RWPE2 (cell line): Measurements from ENCODE around the gene LIMS1.

ENCODE experiments used
- ATAC-seq: fragments of 200-7000 bp; cut with Tn5 transposase; 3 replicates; pipeline ENCODE4 v1.9.1; 2021; ENCODE audit warnings: low read depth
- DNase-seq: peaks from one replicate; pipeline ENCODE4 v3.0.0-alpha.2; 2020; ENCODE audit warnings: low spot score
- H3K27ac ChIP-seq: fragments of 450-650 bp; 2 replicates; pipeline ENCODE4 v1.5.1; 2017; ENCODE audit warnings: mild to moderate bottlenecking; ENCODE audit not compliant: poor library complexity, severe bottlenecking
- H3K27me3 ChIP-seq: fragments of 250-450 bp; sonication (Bioruptor Pico); 2 replicates; pipeline ENCODE4 v1.5.1; 2021; ENCODE audit warnings: mild to moderate bottlenecking, moderate library complexity; ENCODE audit not compliant: insufficient read depth, poor library complexity, severe bottlenecking
- H3K36me3 ChIP-seq: fragments of 250-450 bp; sonication (Bioruptor Pico); 2 replicates; pipeline ENCODE4 v1.5.1; 2020; ENCODE audit warnings: low read depth, mild to moderate bottlenecking, moderate library complexity
- H3K4me1 ChIP-seq: fragments of 250-450 bp; sonication (Bioruptor Pico); 2 replicates; pipeline ENCODE4 v1.5.1; 2021; ENCODE audit warnings: mild to moderate bottlenecking, moderate library complexity; ENCODE audit not compliant: insufficient read depth, poor library complexity, severe bottlenecking
- H3K4me3 ChIP-seq: fragments of 250-450 bp; sonication (Bioruptor Pico); 2 replicates; pipeline ENCODE4 v1.5.1; 2021; ENCODE audit warnings: mild to moderate bottlenecking, moderate library complexity; ENCODE audit not compliant: severe bottlenecking
- H3K9me3 ChIP-seq: fragments of 250-450 bp; sonication (Bioruptor Pico); 2 replicates; pipeline ENCODE4 v1.5.1; 2021; ENCODE audit warnings: mild to moderate bottlenecking, moderate library complexity; ENCODE audit not compliant: severe bottlenecking
- CTCF ChIP-seq: fragments of 450-650 bp; IDR thresholded peaks from one replicate; pipeline ENCODE4 v1.5.1; 2017; ENCODE audit warnings: mild to moderate bottlenecking, moderate library complexity; ENCODE audit not compliant: poor library complexity, severe bottlenecking

LIMS1 gene

GRCh38 chr2:108583903-108584520, 49.7 kb downstream of the LIMS1 start:
- peak; percentile 84 for TF ChIP-seq CTCF
- Histone ChIP-seq H3K4me3 (no peak overlapping the region), H3K9me3 (no peaks in the 10 kb centered on the region), H3K27me3 (no peaks in the 10 kb centered on the region), H3K36me3 (peaks cover 4% of the 10 kb centered on the region; the same call in 1 of the 2 replicates), H3K27ac (peak overlapping the region; percentile 26), H3K4me1 (peaks cover 36% of the 10 kb centered on the region)
- ATAC-seq (peak; percentile 83), DNase-seq (no peak)

GRCh38 chr2:108585436-108585835, 51.2 kb downstream of the LIMS1 start:
- DNase-seq (no peak), ATAC-seq (no peak)
- no peaks in the 10 kb centered on the region for H3K36me3 ChIP-seq
- no peak overlapping the region for H3K4me3 ChIP-seq
- peak overlapping the region; percentile 85 for H3K27ac ChIP-seq
- H3K9me3 ChIP-seq: no peaks in the 10 kb centered on the region
- TF ChIP-seq CTCF: no peak
- no peaks in the 10 kb centered on the region for H3K27me3 ChIP-seq
- H3K4me1 ChIP-seq: peaks cover 49% of the 10 kb centered on the region

DNA sequence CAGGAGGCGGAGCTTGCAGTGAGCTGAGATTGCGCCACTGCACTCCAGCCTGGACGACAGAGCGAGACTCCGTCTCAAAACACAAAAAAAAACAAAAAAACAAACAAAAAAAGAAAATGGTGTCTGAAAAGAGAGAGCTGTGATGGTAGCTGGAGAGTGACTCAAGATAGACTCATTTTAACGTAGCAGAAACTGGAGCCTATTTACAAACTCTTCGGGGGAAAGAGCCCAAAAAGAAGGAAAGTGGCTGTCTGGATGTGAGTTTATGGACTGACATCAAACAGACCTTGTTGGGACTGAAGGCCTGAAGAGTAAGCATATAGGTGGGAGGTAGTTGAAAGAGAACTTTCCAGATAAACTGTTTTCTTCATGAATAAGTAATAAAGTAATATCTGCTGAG, 51.8 kb downstream of the LIMS1 start:
- H3K27me3 ChIP-seq: no peaks in the 10 kb centered on the region
- ATAC-seq (no peak), DNase-seq (no peak)
- no peaks in the 10 kb centered on the region for H3K36me3 ChIP-seq
- no peaks in the 10 kb centered on the region for H3K9me3 ChIP-seq
- H3K4me3 ChIP-seq: no peak overlapping the region
- no peak for TF ChIP-seq CTCF
- peaks cover 49% of the 10 kb centered on the region for H3K4me1 ChIP-seq
- peak overlapping the region; percentile 85 for H3K27ac ChIP-seq

DNA sequence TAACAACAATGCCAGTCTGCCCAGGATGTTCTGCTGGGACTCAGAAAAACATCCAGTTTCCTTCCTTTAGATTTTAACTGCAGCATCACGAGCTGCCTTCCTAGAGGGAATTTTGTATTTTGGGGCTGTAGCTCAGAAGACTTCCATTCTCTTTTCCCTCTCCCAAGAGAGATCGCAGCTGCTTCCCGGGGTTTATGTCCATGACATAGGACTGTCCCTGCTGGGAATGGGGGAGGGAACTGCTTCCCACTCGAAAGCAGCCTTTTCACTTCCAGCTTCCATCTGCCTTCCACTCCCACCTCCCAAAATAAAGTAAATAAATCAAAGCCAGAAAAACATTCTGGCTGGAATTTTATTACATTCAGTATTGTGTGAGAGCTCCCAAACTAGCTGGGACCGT, 52.4 kb downstream of the LIMS1 start:
- H3K4me1 ChIP-seq: peaks cover 49% of the 10 kb centered on the region
- no peak for ATAC-seq

More for the DNA sequence above, 52.4 kb downstream of the LIMS1 start:
- no peak for DNase-seq
- H3K4me3 ChIP-seq: no peak overlapping the region
- no peaks in the 10 kb centered on the region for H3K27me3 ChIP-seq
- TF ChIP-seq CTCF: no peak
- H3K36me3 ChIP-seq: no peaks in the 10 kb centered on the region
- no peaks in the 10 kb centered on the region for H3K9me3 ChIP-seq
- peak overlapping the region; percentile 85 for H3K27ac ChIP-seq
